GM18909 (cell line): ENCODE data around the gene CLC.

Experiments used
- ATAC-seq: cut with Tn5 transposase; IDR thresholded peaks from one replicate; pipeline ENCODE4 v1.9.1; 2021; ENCODE audit warnings: mild to moderate bottlenecking; ENCODE audit not compliant: unreplicated experiment, poor library complexity

The CLC gene

GRCh38 chr19:39681416-39681815 lies 56.4 kb downstream of the CLC start:
- ATAC-seq: no peak
